ENCODE measurements around the gene C2CD5. TPM values are rescaled to one million over a fixed set of nuclear protein-coding genes. Genes with fewer than 3 reads are reported as not detected.

Gene C2CD5, protein sequence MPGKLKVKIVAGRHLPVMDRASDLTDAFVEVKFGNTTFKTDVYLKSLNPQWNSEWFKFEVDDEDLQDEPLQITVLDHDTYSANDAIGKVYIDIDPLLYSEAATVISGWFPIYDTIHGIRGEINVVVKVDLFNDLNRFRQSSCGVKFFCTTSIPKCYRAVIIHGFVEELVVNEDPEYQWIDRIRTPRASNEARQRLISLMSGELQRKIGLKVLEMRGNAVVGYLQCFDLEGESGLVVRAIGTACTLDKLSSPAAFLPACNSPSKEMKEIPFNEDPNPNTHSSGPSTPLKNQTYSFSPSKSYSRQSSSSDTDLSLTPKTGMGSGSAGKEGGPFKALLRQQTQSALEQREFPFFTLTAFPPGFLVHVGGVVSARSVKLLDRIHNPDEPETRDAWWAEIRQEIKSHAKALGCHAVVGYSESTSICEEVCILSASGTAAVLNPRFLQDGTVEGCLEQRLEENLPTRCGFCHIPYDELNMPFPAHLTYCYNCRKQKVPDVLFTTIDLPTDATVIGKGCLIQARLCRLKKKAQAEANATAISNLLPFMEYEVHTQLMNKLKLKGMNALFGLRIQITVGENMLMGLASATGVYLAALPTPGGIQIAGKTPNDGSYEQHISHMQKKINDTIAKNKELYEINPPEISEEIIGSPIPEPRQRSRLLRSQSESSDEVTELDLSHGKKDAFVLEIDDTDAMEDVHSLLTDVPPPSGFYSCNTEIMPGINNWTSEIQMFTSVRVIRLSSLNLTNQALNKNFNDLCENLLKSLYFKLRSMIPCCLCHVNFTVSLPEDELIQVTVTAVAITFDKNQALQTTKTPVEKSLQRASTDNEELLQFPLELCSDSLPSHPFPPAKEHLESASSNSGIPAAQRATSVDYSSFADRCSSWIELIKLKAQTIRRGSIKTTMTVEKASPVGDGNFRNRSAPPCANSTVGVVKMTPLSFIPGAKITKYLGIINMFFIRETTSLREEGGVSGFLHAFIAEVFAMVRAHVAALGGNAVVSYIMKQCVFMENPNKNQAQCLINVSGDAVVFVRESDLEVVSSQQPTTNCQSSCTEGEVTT
- 9.2 and 14.9 TPM in 2 replicates for total RNA-seq

DNA sequence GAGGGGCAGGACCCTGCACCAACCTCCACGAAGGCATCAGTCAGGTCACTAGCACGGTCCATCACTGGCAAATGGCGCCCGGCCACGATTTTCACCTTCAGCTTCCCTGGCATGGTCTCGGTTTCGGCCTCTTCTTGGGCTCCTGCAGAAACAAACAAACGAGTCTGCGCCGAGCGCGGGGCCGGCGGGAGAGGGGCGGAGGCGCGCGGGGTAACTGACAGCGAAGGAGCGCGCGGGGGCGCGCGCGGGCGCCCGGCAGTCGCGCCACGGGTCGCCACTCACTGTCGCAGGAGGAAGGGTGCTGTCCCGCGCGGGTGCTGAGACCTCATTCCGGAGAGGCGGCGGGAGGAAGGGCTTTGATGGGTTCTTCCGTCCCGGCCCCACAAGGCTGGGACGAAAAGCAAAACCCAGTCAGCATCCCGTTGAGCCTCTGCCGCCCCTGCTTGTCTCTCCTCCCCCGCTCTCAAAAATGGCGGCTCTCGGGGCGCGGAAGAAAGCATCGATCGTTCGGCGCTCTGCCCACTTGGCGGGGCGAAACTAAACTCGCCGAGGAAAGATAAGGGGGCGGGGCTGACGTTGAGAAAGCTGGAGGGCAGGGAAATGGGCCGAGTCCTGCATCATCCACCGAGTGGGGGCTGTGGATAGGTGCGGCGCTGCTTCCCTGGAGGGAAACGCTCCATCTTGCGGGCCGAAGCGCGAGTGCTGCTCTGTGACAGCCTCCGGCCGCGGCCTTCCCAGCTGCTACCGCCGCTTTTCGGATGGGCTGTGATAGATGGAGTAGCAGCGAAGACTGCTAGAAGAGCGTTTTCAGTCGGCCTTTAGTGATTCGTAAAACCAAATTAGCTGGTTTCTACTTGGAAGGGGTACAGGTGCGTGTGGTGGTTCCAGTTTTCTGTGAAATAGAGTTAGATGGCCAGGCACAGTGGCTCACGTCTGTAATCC is at the start of gene C2CD5:
TSS of gene C2CD5 (minus strand) at position 505 of the 942 bp plus-strand sequence. CDS start at position 113, 392 bp downstream.

Other genes starting within 250 kb of the C2CD5 start
- gene ST8SIA1, start 209.8 kb downstream of the C2CD5 start, total RNA-seq = under 0.01 and 1.3 TPM in 2 replicates
- 17.1 and 26.4 TPM in 2 replicates for gene ETNK1, start 80.6 kb upstream of the C2CD5 start, total RNA-seq